ENCODE measurements around the gene ROBO1.

The ROBO1 gene

GRCh38 chr3:78976200-78976599, 791.6 kb downstream of the ROBO1 start:
- no peak for DNase-seq (ENCODE audit: low read depth)

GRCh38 chr3:78974181-78974790, 793.5 kb downstream of the ROBO1 start:
- no peak for DNase-seq (ENCODE audit: low read depth)

- DNase-seq (ENCODE audit: low read depth), result no peak
These were observed 795.0 kb downstream of the ROBO1 start for GRCh38 chr3:78972617-78973301.

- DNase-seq (ENCODE audit: low read depth), result no peak
These were observed 797.1 kb downstream of the ROBO1 start for GRCh38 chr3:78970656-78971055.

GRCh38 chr3:78969483-78969882, 798.3 kb downstream of the ROBO1 start:
- DNase-seq (ENCODE audit: low read depth), result no peak

GRCh38 chr3:78967061-78967460, 800.7 kb downstream of the ROBO1 start:
- no peak for DNase-seq (ENCODE audit: low read depth)

- DNase-seq (ENCODE audit: low read depth), result no peak
These were observed 804.0 kb downstream of the ROBO1 start for GRCh38 chr3:78963771-78964170.

GRCh38 chr3:78957456-78957855, 810.3 kb downstream of the ROBO1 start:
- DNase-seq (ENCODE audit: low read depth), result no peak

GRCh38 chr3:78951342-78951945, 816.4 kb downstream of the ROBO1 start:
- DNase-seq (ENCODE audit: low read depth), result no peak

GRCh38 chr3:78941587-78941986, 826.2 kb downstream of the ROBO1 start:
- no peak for DNase-seq (ENCODE audit: low read depth)

GRCh38 chr3:78940626-78941025, 827.2 kb downstream of the ROBO1 start:
- no peak for DNase-seq (ENCODE audit: low read depth)

GRCh38 chr3:78940128-78940527, 827.7 kb downstream of the ROBO1 start:
- DNase-seq (ENCODE audit: low read depth), result no peak

GRCh38 chr3:78937475-78937874, 830.3 kb downstream of the ROBO1 start:
- no peak for DNase-seq (ENCODE audit: low read depth)

GRCh38 chr3:78927759-78928158, 840.0 kb downstream of the ROBO1 start:
- DNase-seq (ENCODE audit: low read depth), result no peak

GRCh38 chr3:78926523-78926922, 841.3 kb downstream of the ROBO1 start:
- DNase-seq (ENCODE audit: low read depth), result no peak

- DNase-seq (ENCODE audit: low read depth), result no peak
These were observed 843.1 kb downstream of the ROBO1 start for GRCh38 chr3:78924711-78925110.

- no peak for DNase-seq (ENCODE audit: low read depth)
These were observed 848.6 kb downstream of the ROBO1 start for GRCh38 chr3:78919021-78919755.

GRCh38 chr3:78918361-78919020, 849.3 kb downstream of the ROBO1 start:
- DNase-seq (ENCODE audit: low read depth), result no peak

- no peak for DNase-seq (ENCODE audit: low read depth)
These were observed 850.3 kb downstream of the ROBO1 start for GRCh38 chr3:78917536-78917935.

GRCh38 chr3:78913711-78914110, 854.1 kb downstream of the ROBO1 start:
- DNase-seq (ENCODE audit: low read depth), result no peak

- DNase-seq (ENCODE audit: low read depth), result no peak
These were observed 855.1 kb downstream of the ROBO1 start for GRCh38 chr3:78912687-78913086.

GRCh38 chr3:78912259-78912658, 855.5 kb downstream of the ROBO1 start:
- DNase-seq (ENCODE audit: low read depth), result no peak
